ENCODE results near the gene LXN. TPM values are rescaled to one million over a fixed set of nuclear protein-coding genes. Genes with fewer than 3 reads are reported as not detected.
"Not testable (repeated sequence)": the region's sequence is repeated elsewhere in the genome, so short reads cannot be mapped to it uniquely, and the experiment has no call there.

The LXN gene
- 0.25 TPM in 1 of 2 replicates, not detected in the other for total RNA-seq (2014; rRNA removed; shearing (Covaris generic))

- DNase-seq (ENCODE audit: low read depth): peak; percentile 9
Observed at GRCh38 chr3:158672215-158673176, at the start of gene LXN. TSS of gene LXN (minus strand) at chr3:158672648. CDS start at chr3:158672478, 170 bp downstream.

GRCh38 chr3:158722108-158722507 lies 49.7 kb upstream of the LXN start:
- no peak for DNase-seq (ENCODE audit: low read depth)

- peak; percentile 100 for DNase-seq (ENCODE audit: low read depth)
Observed at GRCh38 chr3:158718490-158719170, 46.2 kb upstream of the LXN start.

GRCh38 chr3:158717576-158717975 lies 45.1 kb upstream of the LXN start:
- DNase-seq (ENCODE audit: low read depth): no peak

- peak; percentile 69 for DNase-seq (ENCODE audit: low read depth)
Observed at GRCh38 chr3:158713094-158713499, 40.6 kb upstream of the LXN start.

- no peak for DNase-seq (ENCODE audit: low read depth)
Observed at GRCh38 chr3:158712443-158712842, 40.0 kb upstream of the LXN start.

- DNase-seq (ENCODE audit: low read depth): peak; percentile 85
Observed at GRCh38 chr3:158711886-158712285, 39.4 kb upstream of the LXN start.

- DNase-seq (ENCODE audit: low read depth): no peak
Observed at GRCh38 chr3:158710601-158711000, 38.2 kb upstream of the LXN start.

- peak; percentile 100 for DNase-seq (ENCODE audit: low read depth)
Observed at GRCh38 chr3:158709666-158710083, 37.2 kb upstream of the LXN start.

- DNase-seq (ENCODE audit: low read depth): peak; percentile 56
Observed at GRCh38 chr3:158703566-158703965, 31.1 kb upstream of the LXN start.

GRCh38 chr3:158702815-158703481 lies 30.5 kb upstream of the LXN start:
- peak; percentile 89 for DNase-seq (ENCODE audit: low read depth)

- peak; percentile 90 for DNase-seq (ENCODE audit: low read depth)
Observed at GRCh38 chr3:158701420-158702065, 29.1 kb upstream of the LXN start.

GRCh38 chr3:158700559-158700958 lies 28.1 kb upstream of the LXN start:
- peak; percentile 42 for DNase-seq (ENCODE audit: low read depth)

- DNase-seq (ENCODE audit: low read depth): peak; percentile 24
Observed at GRCh38 chr3:158696618-158697017, 24.2 kb upstream of the LXN start.

- not testable (repeated sequence) for DNase-seq (ENCODE audit: low read depth)
Observed at GRCh38 chr3:158693866-158694456, 21.5 kb upstream of the LXN start.

GRCh38 chr3:158685159-158685558 lies 12.7 kb upstream of the LXN start:
- peak; percentile 32 for DNase-seq (ENCODE audit: low read depth)

GRCh38 chr3:158683230-158683962 lies 10.9 kb upstream of the LXN start:
- DNase-seq (ENCODE audit: low read depth): peak; percentile 31

- no peak for DNase-seq (ENCODE audit: low read depth)
Observed at GRCh38 chr3:158680861-158681260, 8.4 kb upstream of the LXN start.

- DNase-seq (ENCODE audit: low read depth): peak; percentile 69
Observed at GRCh38 chr3:158679547-158680000, 7.1 kb upstream of the LXN start.

- DNase-seq (ENCODE audit: low read depth): no peak
Observed at GRCh38 chr3:158678687-158679086, 6.2 kb upstream of the LXN start.

All from M059J (cell line).